ENCODE results near the gene PSME3. TPM values are rescaled to one million over a fixed set of nuclear protein-coding genes. Genes with fewer than 3 reads are reported as not detected.

Gene PSME3
- total and polyA plus RNA-seq, 2 experiments from 2014 or later, result 93.5 to 178 TPM

DNA sequence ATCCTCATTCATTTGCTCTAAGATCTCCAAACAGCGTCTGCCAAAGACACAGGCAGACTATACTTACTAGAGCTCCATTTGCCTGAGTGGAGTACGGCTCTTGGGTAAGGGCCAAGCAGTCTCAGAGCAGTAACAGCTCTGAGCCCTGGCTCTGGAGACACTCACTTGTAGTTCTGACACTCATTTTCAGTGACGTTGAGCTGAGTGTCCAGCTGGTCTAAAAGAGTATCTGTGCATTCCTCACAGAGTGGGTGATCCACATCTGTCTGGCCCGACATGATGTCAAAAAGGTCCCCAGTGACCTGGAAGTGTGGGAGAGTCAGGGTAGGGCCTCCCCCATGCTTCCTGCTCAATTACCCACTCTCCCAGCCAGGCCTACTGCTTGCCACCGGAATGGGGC lies 14.8 kb upstream of the PSME3 start (continued):
- TF ChIP-seq, protein P1, sequence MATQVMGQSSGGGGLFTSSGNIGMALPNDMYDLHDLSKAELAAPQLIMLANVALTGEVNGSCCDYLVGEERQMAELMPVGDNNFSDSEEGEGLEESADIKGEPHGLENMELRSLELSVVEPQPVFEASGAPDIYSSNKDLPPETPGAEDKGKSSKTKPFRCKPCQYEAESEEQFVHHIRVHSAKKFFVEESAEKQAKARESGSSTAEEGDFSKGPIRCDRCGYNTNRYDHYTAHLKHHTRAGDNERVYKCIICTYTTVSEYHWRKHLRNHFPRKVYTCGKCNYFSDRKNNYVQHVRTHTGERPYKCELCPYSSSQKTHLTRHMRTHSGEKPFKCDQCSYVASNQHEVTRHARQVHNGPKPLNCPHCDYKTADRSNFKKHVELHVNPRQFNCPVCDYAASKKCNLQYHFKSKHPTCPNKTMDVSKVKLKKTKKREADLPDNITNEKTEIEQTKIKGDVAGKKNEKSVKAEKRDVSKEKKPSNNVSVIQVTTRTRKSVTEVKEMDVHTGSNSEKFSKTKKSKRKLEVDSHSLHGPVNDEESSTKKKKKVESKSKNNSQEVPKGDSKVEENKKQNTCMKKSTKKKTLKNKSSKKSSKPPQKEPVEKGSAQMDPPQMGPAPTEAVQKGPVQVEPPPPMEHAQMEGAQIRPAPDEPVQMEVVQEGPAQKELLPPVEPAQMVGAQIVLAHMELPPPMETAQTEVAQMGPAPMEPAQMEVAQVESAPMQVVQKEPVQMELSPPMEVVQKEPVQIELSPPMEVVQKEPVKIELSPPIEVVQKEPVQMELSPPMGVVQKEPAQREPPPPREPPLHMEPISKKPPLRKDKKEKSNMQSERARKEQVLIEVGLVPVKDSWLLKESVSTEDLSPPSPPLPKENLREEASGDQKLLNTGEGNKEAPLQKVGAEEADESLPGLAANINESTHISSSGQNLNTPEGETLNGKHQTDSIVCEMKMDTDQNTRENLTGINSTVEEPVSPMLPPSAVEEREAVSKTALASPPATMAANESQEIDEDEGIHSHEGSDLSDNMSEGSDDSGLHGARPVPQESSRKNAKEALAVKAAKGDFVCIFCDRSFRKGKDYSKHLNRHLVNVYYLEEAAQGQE (IDR thresholded peaks at IDR 0.05; ENCODE audit: unreplicated experiment), result no peak
- TF ChIP-seq ZNF114 (CRISPR knock-in tag; IDR thresholded peaks at IDR 0.05), result no peak
- no peak for TF ChIP-seq NANOG (IDR thresholded peaks at IDR 0.05; ENCODE audit: borderline replicate concordance)
- TF ChIP-seq, protein P2, sequence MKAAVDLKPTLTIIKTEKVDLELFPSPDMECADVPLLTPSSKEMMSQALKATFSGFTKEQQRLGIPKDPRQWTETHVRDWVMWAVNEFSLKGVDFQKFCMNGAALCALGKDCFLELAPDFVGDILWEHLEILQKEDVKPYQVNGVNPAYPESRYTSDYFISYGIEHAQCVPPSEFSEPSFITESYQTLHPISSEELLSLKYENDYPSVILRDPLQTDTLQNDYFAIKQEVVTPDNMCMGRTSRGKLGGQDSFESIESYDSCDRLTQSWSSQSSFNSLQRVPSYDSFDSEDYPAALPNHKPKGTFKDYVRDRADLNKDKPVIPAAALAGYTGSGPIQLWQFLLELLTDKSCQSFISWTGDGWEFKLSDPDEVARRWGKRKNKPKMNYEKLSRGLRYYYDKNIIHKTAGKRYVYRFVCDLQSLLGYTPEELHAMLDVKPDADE (IDR thresholded peaks at IDR 0.05), result no peak
- TF ChIP-seq CREB1 (CRISPR knock-in tag; IDR thresholded peaks at IDR 0.05; ENCODE audit: low read depth), result no peak
- TF ChIP-seq, protein P3, sequence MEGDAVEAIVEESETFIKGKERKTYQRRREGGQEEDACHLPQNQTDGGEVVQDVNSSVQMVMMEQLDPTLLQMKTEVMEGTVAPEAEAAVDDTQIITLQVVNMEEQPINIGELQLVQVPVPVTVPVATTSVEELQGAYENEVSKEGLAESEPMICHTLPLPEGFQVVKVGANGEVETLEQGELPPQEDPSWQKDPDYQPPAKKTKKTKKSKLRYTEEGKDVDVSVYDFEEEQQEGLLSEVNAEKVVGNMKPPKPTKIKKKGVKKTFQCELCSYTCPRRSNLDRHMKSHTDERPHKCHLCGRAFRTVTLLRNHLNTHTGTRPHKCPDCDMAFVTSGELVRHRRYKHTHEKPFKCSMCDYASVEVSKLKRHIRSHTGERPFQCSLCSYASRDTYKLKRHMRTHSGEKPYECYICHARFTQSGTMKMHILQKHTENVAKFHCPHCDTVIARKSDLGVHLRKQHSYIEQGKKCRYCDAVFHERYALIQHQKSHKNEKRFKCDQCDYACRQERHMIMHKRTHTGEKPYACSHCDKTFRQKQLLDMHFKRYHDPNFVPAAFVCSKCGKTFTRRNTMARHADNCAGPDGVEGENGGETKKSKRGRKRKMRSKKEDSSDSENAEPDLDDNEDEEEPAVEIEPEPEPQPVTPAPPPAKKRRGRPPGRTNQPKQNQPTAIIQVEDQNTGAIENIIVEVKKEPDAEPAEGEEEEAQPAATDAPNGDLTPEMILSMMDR (conservative IDR thresholded peaks at IDR 0.05; ENCODE audit: low read depth in 2 of 2), result no peak

DNA sequence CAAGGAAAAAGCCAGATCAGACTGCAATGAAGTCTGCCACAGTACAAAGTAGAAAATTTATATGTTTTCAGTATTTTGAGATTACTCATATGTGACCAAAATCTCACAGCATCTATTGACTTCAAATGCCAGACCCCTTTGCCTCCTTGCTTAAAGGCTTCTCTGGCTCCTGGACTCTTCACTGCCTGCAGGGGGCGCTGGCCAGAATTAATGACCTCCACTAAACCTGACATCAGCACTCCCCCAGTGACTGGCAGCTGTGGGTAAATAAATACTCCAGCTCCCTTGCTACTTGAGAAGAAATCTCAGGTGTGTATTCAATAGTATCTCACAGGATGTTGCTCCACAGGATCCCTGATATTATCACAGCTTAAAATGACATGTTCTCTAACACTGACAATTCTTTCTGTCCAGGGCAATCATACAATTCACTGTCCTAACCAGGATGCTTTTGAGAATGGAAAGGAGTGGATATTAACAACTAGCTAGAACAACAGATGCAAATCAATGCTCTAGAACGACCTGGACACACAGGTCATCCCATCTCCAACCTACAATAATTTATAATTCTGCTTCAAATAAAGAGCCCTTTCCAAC lies 13.2 kb upstream of the PSME3 start:
- Histone ChIP-seq H3K27ac (ENCODE audit: low read depth) (peak overlapping the region; percentile 63; the same call in 1 of the 2 replicates), H3K27me3 (ENCODE audit: insufficient read depth) (no peaks in the 10 kb centered on the region), H3K4me1 (ENCODE audit: insufficient read depth) (peaks cover 7% of the 10 kb centered on the region), H3K4me3 (no peak overlapping the region), H3K4me2 (no peak overlapping the region), H4K20me1 (replicated peaks; ENCODE audit: insufficient read depth) (peaks cover 16% of the 10 kb centered on the region), H3K9me2 (ENCODE audit: insufficient read depth) (no peaks in the 10 kb centered on the region), H3K36me3 (ENCODE audit: insufficient read depth) (peaks cover 17% of the 10 kb centered on the region), H2AFZ (no peak overlapping the region), H3F3A (replicated peaks; ENCODE audit: low read depth) (peaks cover 8% of the 10 kb centered on the region; the same call in 1 of the 2 replicates), H3K79me2 (replicated peaks; ENCODE audit: insufficient read depth) (peaks cover 13% of the 10 kb centered on the region)
- TF ChIP-seq, protein P2 (IDR thresholded peaks at IDR 0.05), result no peak
- no peak for TF ChIP-seq EZH2phosphoT487 (IDR thresholded peaks at IDR 0.05; ENCODE audit: unreplicated experiment)
- no peak for TF ChIP-seq ZNF114 (CRISPR knock-in tag; IDR thresholded peaks at IDR 0.05)
- TF ChIP-seq, protein P3 (conservative IDR thresholded peaks at IDR 0.05; ENCODE audit: low read depth in 2 of 2), result peak; percentile 87 to 95
- TF ChIP-seq CREB1 (CRISPR knock-in tag; IDR thresholded peaks at IDR 0.05; ENCODE audit: low read depth), result peak; percentile 41; the same call in 1 of the 2 replicates
- ATAC-seq (peak; percentile 58), DNase-seq (ENCODE audit: low spot score) (peak; percentile 93)
- Mint-ChIP-seq H3K4me3 (no peak overlapping the region), H3K9me3 (no peaks in the 10 kb centered on the region), H3K27me3 (ENCODE audit: insufficient read depth, low read depth, poor library complexity) (peaks cover 3% of the 10 kb centered on the region), H3K27ac (no peak overlapping the region), H3K36me3 (ENCODE audit: low read depth) (peaks cover 56% of the 10 kb centered on the region), H3K4me1 (peaks cover 3% of the 10 kb centered on the region; the same call in 1 of the 3 replicates)

Data from GM23338 (cell line).